ENCODE results near the gene LRRN1.

LRRN1 gene

DNA sequence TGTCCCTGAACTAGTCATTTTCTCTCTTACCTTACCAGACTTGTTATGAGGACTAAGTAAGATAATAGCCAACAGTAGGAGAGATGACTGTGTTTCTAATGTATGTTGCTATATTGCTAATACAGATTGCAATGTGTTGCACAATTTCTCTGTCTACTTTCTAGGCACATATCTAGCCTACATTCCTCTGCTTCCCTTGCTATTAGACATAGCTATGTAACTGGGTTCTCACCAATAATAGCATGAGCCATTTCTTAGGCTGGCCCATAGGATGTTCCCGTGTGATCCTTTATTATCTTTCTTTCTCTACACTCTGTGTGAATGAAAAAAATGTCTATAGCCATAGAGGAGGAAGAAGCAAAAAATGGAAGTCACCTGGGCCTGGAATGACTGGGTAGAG, 6.8 kb upstream of the LRRN1 start:
- DNase-seq = no peak
- Histone ChIP-seq H3K4me1 (ENCODE audit: control extremely low read depth in 1 of 4, control insufficient read depth in 4 of 4, insufficient read depth in 4 of 4, low read length in 3 of 4) (no peaks in the 10 kb centered on the region), H3K36me3 (ENCODE audit: control insufficient read depth in 4 of 4, insufficient read depth in 4 of 4, low read length in 3 of 4) (no peaks in the 10 kb centered on the region), H3K9me3 (ENCODE audit: control extremely low read depth in 1 of 5, control insufficient read depth in 4 of 5, insufficient read depth in 2 of 5, low read depth in 1 of 5, low read length in 4 of 5) (peaks cover 0 to 5% (median 0%) of the 10 kb centered on the region in 5 experiments), H3K4me3 (ENCODE audit: control insufficient read depth in 1 of 7, extremely low read depth in 1 of 7, insufficient read depth in 4 of 7, low read depth in 2 of 7, low read length in 6 of 7) (no peak overlapping the region), H3K27me3 (replicated peaks in 2 of 5; ENCODE audit: control insufficient read depth in 4 of 5, insufficient read depth in 5 of 5, low read length in 4 of 5) (peaks cover 0 to 3% (median 0%) of the 10 kb centered on the region in 5 experiments), H3K27ac (ENCODE audit: insufficient read depth in 1 of 2, low read depth in 1 of 2, low read length in 2 of 2, poor library complexity in 1 of 2, severe bottlenecking in 2 of 2) (no peak overlapping the region)
- CTCF ChIA-PET = no interaction called here
- WGBS (ENCODE audit: insufficient coverage) = no CpG with 5 or more reads among the region's 1 CpG
- POLR2A ChIA-PET = interaction anchor here (0.7 kb wide), 1 partner anchor 198 kb away, joined by 4 read pairs; no protein-coding TSS in a partner anchor

DNA sequence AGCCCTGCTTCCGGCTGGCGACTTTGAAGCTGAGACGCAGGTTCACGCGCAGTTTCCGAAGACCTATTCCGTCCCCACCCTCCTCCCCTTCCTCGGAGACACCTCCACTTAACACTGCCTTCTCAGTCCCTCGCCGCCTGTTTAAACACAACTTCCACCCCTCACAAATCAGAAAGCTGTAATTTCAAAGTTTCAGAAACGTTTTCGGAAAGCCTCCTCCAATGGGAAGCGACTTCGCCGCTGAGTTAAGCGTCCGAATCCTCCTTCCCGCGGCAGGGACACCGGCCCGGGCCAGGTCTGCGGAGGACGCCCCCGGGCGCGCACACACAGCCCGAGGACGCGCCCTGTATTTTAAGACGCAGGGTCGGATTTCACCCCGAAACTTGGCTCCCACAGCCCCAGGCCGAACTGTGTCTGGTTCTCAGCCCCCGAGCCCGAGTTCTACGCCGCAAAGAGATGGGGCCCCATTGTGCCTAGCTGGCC, 559 bp upstream of the LRRN1 start:
- POLR2A ChIA-PET = no interaction called here
- Histone ChIP-seq H3K27me3 (replicated peaks in 2 of 5; ENCODE audit: control insufficient read depth in 4 of 5, insufficient read depth in 5 of 5, low read length in 4 of 5) (peaks cover 0 to 18% (median 13%) of the 10 kb centered on the region in 5 experiments), H3K4me3 (ENCODE audit: control insufficient read depth in 1 of 7, extremely low read depth in 1 of 7, insufficient read depth in 4 of 7, low read depth in 2 of 7, low read length in 6 of 7) (peak overlapping the region; percentile 57 to 89 (median 78)), H3K27ac (ENCODE audit: insufficient read depth in 1 of 2, low read depth in 1 of 2, low read length in 2 of 2, poor library complexity in 1 of 2, severe bottlenecking in 2 of 2) (peak overlapping the region in 1 of 2 experiments; percentile 58), H3K36me3 (ENCODE audit: control insufficient read depth in 4 of 4, insufficient read depth in 4 of 4, low read length in 3 of 4) (no peaks in the 10 kb centered on the region), H3K4me1 (ENCODE audit: control extremely low read depth in 1 of 4, control insufficient read depth in 4 of 4, insufficient read depth in 4 of 4, low read length in 3 of 4) (peaks cover 5 to 29% (median 19%) of the 10 kb centered on the region in 4 experiments), H3K9me3 (ENCODE audit: control extremely low read depth in 1 of 5, control insufficient read depth in 4 of 5, insufficient read depth in 2 of 5, low read depth in 1 of 5, low read length in 4 of 5) (peaks cover 0 to 5% (median 0%) of the 10 kb centered on the region in 5 experiments)
- CTCF ChIA-PET = interaction anchor here (1.6 kb wide), 1 partner anchor 492 kb away, joined by 5 read pairs; no protein-coding TSS in a partner anchor
- under 1% methylated on average over 35 of the region's 37 CpGs for WGBS (ENCODE audit: insufficient coverage)
- peak; percentile 42 to 78 (median 73) for DNase-seq

DNA sequence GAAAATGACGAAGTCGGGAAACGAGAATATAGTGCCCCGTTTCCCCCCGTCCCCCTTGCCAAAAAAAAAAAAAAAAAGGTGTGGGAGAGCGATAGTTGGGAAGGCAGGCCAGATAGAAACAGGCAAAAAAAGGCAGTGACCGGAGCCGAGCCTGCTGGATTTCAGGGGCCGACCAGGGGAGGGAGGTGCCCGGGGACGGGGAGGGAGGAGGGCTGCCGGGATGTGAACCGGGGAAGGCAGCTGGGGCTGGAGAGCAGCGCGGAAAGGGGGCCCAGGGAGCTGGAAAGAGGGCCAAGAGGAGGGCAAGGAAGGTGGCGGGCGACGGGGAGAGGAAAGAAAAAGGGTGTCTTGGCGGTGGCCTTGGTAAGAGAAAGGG, 837 bp downstream of the LRRN1 start:
- H3K27me3 ChIP-seq (replicated peaks in 2 of 5; ENCODE audit: control insufficient read depth in 4 of 5, insufficient read depth in 5 of 5, low read length in 4 of 5) = peaks cover 0 to 18% (median 13%) of the 10 kb centered on the region in 5 experiments
- ChIA-PET CTCF (interaction anchor here (1.1 to 1.6 kb wide), 2 partner anchors 491 to 599 kb away, joined by 3 to 5 read pairs; no protein-coding TSS in a partner anchor), POLR2A (interaction anchor here (0.6 to 0.7 kb wide), 2 partner anchors 498 to 603 kb away, joined by 3 to 4 read pairs; no protein-coding TSS in a partner anchor)
- no peaks in the 10 kb centered on the region for H3K36me3 ChIP-seq (ENCODE audit: control insufficient read depth in 4 of 4, insufficient read depth in 4 of 4, low read length in 3 of 4)
- peak overlapping the region in 1 of 2 experiments; percentile 14 for H3K27ac ChIP-seq (ENCODE audit: insufficient read depth in 1 of 2, low read depth in 1 of 2, low read length in 2 of 2, poor library complexity in 1 of 2, severe bottlenecking in 2 of 2)
- peak; percentile 5 to 48 (median 34) for DNase-seq
- H3K4me3 ChIP-seq (ENCODE audit: control insufficient read depth in 1 of 7, extremely low read depth in 1 of 7, insufficient read depth in 4 of 7, low read depth in 2 of 7, low read length in 6 of 7) = peak overlapping the region; percentile 57 to 89 (median 78)
- H3K4me1 ChIP-seq (ENCODE audit: control extremely low read depth in 1 of 4, control insufficient read depth in 4 of 4, insufficient read depth in 4 of 4, low read length in 3 of 4) = peaks cover 5 to 29% (median 19%) of the 10 kb centered on the region in 4 experiments
- 0% methylated on average over 18 of the region's 19 CpGs for WGBS (ENCODE audit: insufficient coverage)
- peaks cover 0 to 5% (median 0%) of the 10 kb centered on the region in 5 experiments for H3K9me3 ChIP-seq (ENCODE audit: control extremely low read depth in 1 of 5, control insufficient read depth in 4 of 5, insufficient read depth in 2 of 5, low read depth in 1 of 5, low read length in 4 of 5)

DNA sequence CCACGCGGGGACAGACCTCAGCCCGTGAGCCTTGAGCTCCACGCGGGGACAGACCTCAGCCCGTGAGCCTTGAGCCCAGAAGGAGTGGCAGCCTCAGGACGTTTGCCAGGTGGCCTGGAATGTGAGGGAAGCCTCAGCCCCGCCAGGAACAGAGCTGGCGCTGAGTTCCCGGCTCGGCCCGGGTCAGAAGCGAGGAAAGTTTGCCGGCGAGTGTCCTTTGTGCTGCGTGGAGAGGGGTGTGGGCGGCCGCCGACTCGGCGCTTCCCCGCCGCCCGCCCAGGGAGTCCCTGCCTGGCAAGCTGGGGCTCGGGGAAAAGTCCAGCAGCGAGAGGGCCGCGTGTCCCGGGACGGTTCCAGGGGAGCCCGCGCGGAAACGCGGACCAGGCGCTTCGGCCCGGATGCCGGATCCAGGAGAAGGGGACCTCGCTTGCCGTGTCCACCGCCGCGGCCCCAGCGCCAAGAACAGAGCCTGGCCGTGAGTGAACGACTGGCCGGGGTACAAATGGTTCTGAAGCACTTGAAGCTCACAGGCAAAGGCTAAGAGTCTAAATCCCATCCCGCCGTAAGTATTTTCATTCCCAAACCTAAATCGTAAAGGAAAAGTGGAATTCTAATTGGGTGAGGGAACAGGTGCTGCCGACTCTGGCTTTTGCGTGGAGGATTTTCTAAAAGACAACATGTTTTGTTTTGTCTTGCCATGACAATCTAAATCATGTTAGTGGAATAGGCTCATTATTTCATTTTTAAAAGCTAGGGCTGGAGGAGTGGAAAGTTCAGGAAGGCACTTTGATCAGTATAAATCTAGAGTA, 1.7 kb downstream of the LRRN1 start:
- Histone ChIP-seq H3K9me3 (ENCODE audit: control extremely low read depth in 1 of 5, control insufficient read depth in 4 of 5, insufficient read depth in 2 of 5, low read depth in 1 of 5, low read length in 4 of 5) (no peaks in the 10 kb centered on the region), H3K4me3 (ENCODE audit: control insufficient read depth in 1 of 7, extremely low read depth in 1 of 7, insufficient read depth in 4 of 7, low read depth in 2 of 7, low read length in 6 of 7) (peak overlapping the region in 6 of 7 experiments; percentile 57 to 89 (median 78)), H3K27ac (ENCODE audit: insufficient read depth in 1 of 2, low read depth in 1 of 2, low read length in 2 of 2, poor library complexity in 1 of 2, severe bottlenecking in 2 of 2) (peak overlapping the region in 1 of 2 experiments; percentile 14), H3K27me3 (replicated peaks in 2 of 5; ENCODE audit: control insufficient read depth in 4 of 5, insufficient read depth in 5 of 5, low read length in 4 of 5) (peaks cover 0 to 18% (median 13%) of the 10 kb centered on the region in 5 experiments), H3K36me3 (ENCODE audit: control insufficient read depth in 4 of 4, insufficient read depth in 4 of 4, low read length in 3 of 4) (no peaks in the 10 kb centered on the region), H3K4me1 (ENCODE audit: control extremely low read depth in 1 of 4, control insufficient read depth in 4 of 4, insufficient read depth in 4 of 4, low read length in 3 of 4) (peaks cover 5 to 29% (median 19%) of the 10 kb centered on the region in 4 experiments)
- ChIA-PET CTCF (interaction anchor here (1.3 kb wide), 1 partner anchor 471 kb away, joined by 5 read pairs; no protein-coding TSS in a partner anchor), POLR2A (no interaction called here)
- DNase-seq = peak in 1 of 3 donors; percentile 29
- WGBS (ENCODE audit: insufficient coverage) = 4% methylated on average over 39 of the region's 53 CpGs

DNA sequence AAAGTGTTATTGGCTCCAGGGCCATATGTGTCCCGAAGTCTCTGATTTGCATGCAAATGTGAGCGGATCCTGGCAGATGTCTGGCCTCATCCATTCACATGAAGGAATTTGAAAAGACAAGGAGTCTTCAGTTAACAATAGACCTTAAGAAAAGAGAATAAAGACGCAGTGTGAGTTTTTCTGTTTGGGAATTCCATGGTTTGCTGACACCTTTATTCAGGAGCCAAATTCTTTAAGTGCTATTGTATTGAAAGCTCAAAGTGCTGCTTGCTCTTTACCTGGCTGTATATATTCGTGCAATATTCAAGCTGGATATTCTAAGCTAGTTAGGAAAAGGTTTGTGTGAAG, 2.2 kb downstream of the LRRN1 start:
- ChIA-PET POLR2A (no interaction called here), CTCF (interaction anchor here (1.3 kb wide), 1 partner anchor 470 kb away, joined by 5 read pairs; no protein-coding TSS in a partner anchor)
- Histone ChIP-seq H3K27ac (ENCODE audit: insufficient read depth in 1 of 2, low read depth in 1 of 2, low read length in 2 of 2, poor library complexity in 1 of 2, severe bottlenecking in 2 of 2) (no peak overlapping the region), H3K4me3 (ENCODE audit: control insufficient read depth in 1 of 7, extremely low read depth in 1 of 7, insufficient read depth in 4 of 7, low read depth in 2 of 7, low read length in 6 of 7) (peak overlapping the region in 3 of 7 experiments; percentile 76 to 89 (median 79)), H3K27me3 (replicated peaks in 2 of 5; ENCODE audit: control insufficient read depth in 4 of 5, insufficient read depth in 5 of 5, low read length in 4 of 5) (peaks cover 0 to 18% (median 13%) of the 10 kb centered on the region in 5 experiments), H3K4me1 (ENCODE audit: control extremely low read depth in 1 of 4, control insufficient read depth in 4 of 4, insufficient read depth in 4 of 4, low read length in 3 of 4) (peaks cover 5 to 29% (median 19%) of the 10 kb centered on the region in 4 experiments), H3K36me3 (ENCODE audit: control insufficient read depth in 4 of 4, insufficient read depth in 4 of 4, low read length in 3 of 4) (no peaks in the 10 kb centered on the region), H3K9me3 (ENCODE audit: control extremely low read depth in 1 of 5, control insufficient read depth in 4 of 5, insufficient read depth in 2 of 5, low read depth in 1 of 5, low read length in 4 of 5) (no peaks in the 10 kb centered on the region)
- DNase-seq = no peak
- 88% methylated on average over 4 of the region's 4 CpGs for WGBS (ENCODE audit: insufficient coverage)

DNA sequence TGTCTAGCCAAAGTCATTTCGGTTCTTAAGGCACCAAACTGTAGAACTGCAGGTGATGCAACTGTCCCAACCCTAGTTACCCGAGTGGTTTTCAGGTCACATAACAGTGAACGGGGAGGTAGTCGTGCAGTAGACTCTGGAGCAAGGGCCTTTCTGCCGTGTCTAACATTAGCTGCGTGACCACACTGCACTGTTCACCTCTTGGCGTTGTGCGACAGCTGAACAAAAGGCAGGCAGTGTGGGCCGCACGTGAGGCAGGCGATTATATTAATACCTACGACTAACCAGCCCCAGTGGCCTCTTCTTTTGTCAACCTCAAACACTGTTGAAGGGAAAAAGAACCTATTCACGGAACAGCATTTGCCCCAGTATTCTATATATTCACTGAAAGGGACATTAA, 2.8 kb downstream of the LRRN1 start:
- Histone ChIP-seq H3K27me3 (replicated peaks in 2 of 5; ENCODE audit: control insufficient read depth in 4 of 5, insufficient read depth in 5 of 5, low read length in 4 of 5) (peaks cover 0 to 18% (median 11%) of the 10 kb centered on the region in 5 experiments), H3K27ac (ENCODE audit: insufficient read depth in 1 of 2, low read depth in 1 of 2, low read length in 2 of 2, poor library complexity in 1 of 2, severe bottlenecking in 2 of 2) (no peak overlapping the region), H3K9me3 (ENCODE audit: control extremely low read depth in 1 of 5, control insufficient read depth in 4 of 5, insufficient read depth in 2 of 5, low read depth in 1 of 5, low read length in 4 of 5) (no peaks in the 10 kb centered on the region), H3K36me3 (ENCODE audit: control insufficient read depth in 4 of 4, insufficient read depth in 4 of 4, low read length in 3 of 4) (no peaks in the 10 kb centered on the region), H3K4me3 (ENCODE audit: control insufficient read depth in 1 of 7, extremely low read depth in 1 of 7, insufficient read depth in 4 of 7, low read depth in 2 of 7, low read length in 6 of 7) (no peak overlapping the region), H3K4me1 (ENCODE audit: control extremely low read depth in 1 of 4, control insufficient read depth in 4 of 4, insufficient read depth in 4 of 4, low read length in 3 of 4) (peaks cover 5 to 29% (median 19%) of the 10 kb centered on the region in 4 experiments)
- POLR2A ChIA-PET = no interaction called here
- no peak for DNase-seq
- 91% methylated on average over 12 of the region's 13 CpGs for WGBS (ENCODE audit: insufficient coverage)
- CTCF ChIA-PET = interaction anchor here (1.3 kb wide), 1 partner anchor 470 kb away, joined by 5 read pairs; no protein-coding TSS in a partner anchor
